Measurements from ENCODE around the gene ABCC5. TPM values are rescaled to one million over a fixed set of nuclear protein-coding genes. Genes with fewer than 3 reads are reported as not detected.

Gene ABCC5
- total RNA-seq, 4 donors from 2014 or later: 34.9 to 61.2 (median 45.0) TPM

- Histone ChIP-seq H3K27me3 (no peaks in the 10 kb centered on the region), H3K36me3 (peaks cover 0 to 28% (median 0%) of the 10 kb centered on the region in 3 donors), H3K4me1 (peaks cover 0 to 25% (median 0%) of the 10 kb centered on the region in 4 donors), H3K4me3 (peak overlapping the region in 1 of 4 donors; percentile 36), H3K9me3 (no peaks in the 10 kb centered on the region), H3K27ac (peak overlapping the region in 2 of 4 donors; percentile 48 to 63)
- TF ChIP-seq POLR2A (IDR thresholded peaks at IDR 0.05) (no peak), EP300 (IDR thresholded peaks at IDR 0.05) (peak in 1 of 2 donors; percentile 31), CTCF (IDR thresholded peaks at IDR 0.05) (no peak)
- DNase-seq (ENCODE audit: low spot score in 2 of 2): peak in 1 of 2 donors; percentile 38
- 50 to 60% methylated on average over 11 of the region's 11 CpGs for WGBS, 2 donors
Observed at GRCh38 chr3:184005941-184006507, 11.7 kb downstream of the ABCC5 start.

DNA sequence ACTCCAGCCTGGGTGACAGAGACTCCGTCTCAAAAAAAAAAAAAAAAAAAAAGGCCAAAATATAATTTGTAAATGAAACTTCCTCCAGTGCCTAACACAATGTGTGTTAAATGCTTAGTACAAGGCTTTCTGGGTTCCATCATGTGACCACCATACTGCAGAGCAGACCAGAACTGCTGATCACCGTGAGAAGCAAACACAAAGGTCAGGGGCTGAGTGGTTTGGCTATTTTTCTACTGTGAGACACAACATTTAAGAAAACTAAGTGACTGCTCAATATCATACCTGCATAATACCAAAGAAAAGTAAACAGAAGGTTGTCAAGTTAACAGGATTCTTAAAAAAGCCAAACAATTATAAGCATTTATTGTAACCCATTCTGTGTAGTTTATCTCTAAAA, 13.2 kb downstream of the ABCC5 start:
- H3K27ac ChIP-seq: no peak overlapping the region
- 50 to 68% methylated on average over 2 of the region's 2 CpGs for whole genome bisulfite sequencing, 2 donors
- no peak overlapping the region for H3K4me3 ChIP-seq
- peaks cover 0 to 25% (median 0%) of the 10 kb centered on the region in 4 donors for H3K4me1 ChIP-seq
- DNase-seq (ENCODE audit: low spot score in 2 of 2): peak in 1 of 2 donors; percentile 26
- H3K27me3 ChIP-seq: no peaks in the 10 kb centered on the region
- H3K36me3 ChIP-seq: peaks cover 0 to 19% (median 0%) of the 10 kb centered on the region in 3 donors
- no peaks in the 10 kb centered on the region for H3K9me3 ChIP-seq
- TF ChIP-seq POLR2A (IDR thresholded peaks at IDR 0.05) (no peak), EP300 (IDR thresholded peaks at IDR 0.05) (peak in 1 of 2 donors; percentile 52)

DNA sequence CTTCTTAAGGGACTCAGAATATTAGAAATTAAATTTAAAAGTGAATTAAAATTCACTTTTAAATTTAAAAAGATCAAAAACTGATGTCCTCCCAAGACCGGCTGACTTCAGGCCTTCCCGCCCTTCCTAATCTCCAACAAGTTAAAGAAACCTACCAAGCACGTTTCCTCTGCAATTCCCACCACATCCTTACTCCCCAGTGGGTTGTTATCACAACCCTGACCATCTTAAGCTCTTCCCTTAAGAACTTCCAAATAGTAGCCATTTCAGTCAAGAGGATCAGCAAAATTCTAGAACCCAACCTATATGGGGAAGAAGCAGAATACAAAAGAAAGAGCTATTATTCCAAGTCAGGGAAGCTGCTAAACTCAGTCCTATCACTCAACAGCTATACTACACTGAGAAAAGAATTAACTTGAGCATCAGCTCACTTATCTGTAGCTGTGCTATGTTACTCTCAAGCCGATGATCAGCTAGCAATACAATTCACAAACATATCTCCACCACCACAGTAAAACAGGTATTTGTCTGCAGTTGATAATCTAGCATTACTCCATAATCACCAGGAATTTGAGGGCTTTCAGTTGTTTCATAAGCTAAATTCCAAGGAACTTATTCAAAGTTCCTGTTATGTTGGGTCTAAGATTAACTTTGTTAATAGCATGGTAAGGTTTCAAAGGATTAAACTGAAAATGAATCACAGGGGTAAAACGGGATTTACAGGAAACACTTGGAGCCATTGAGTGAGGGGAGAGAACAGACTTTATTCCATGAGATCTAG, 14.3 kb downstream of the ABCC5 start:
- Histone ChIP-seq H3K27me3 (no peaks in the 10 kb centered on the region), H3K4me1 (peaks cover 0 to 25% (median 0%) of the 10 kb centered on the region in 4 donors), H3K9me3 (no peaks in the 10 kb centered on the region), H3K27ac (no peak overlapping the region), H3K4me3 (no peak overlapping the region), H3K36me3 (peaks cover 0 to 8% (median 0%) of the 10 kb centered on the region in 3 donors)
- no peak for DNase-seq (ENCODE audit: low spot score in 2 of 2)
- 84 to 85% methylated on average over 5 of the region's 5 CpGs for WGBS, 2 donors
- TF ChIP-seq EP300 (IDR thresholded peaks at IDR 0.05): no peak

GRCh38 chr3:184002469-184002868, 15.2 kb downstream of the ABCC5 start:
- peaks cover 0 to 7% (median 0%) of the 10 kb centered on the region in 3 donors for H3K36me3 ChIP-seq

DNA sequence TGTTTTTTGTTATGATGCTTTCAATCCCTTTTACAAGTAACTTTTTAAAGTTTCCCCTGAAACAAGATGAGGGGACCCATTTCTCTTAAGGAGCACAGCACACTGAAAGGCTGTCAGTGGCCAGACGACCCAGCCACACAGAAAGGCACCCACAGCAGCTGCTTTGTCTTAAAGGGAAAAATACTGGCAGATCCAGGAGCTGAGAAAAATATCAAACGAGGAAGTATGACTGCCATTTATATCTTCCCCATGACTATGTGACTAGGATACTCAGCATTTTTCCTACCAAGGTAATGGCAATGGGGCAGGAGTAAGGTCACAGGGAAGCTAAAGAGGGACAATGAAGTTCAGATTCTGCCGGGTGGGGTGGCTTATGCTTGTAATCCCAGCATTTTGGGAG, 15.9 kb downstream of the ABCC5 start:
- peaks cover 0 to 7% (median 0%) of the 10 kb centered on the region in 3 donors for H3K36me3 ChIP-seq
- WGBS, 2 donors: 54 to 56% methylated on average over 3 of the region's 3 CpGs
- DNase-seq (ENCODE audit: low spot score in 2 of 2): no peak
- H3K4me3 ChIP-seq: no peak overlapping the region
- H3K27ac ChIP-seq: no peak overlapping the region
- peaks cover 0 to 16% (median 0%) of the 10 kb centered on the region in 4 donors for H3K4me1 ChIP-seq
- TF ChIP-seq POLR2A (IDR thresholded peaks at IDR 0.05): no peak
- no peak for TF ChIP-seq EP300 (IDR thresholded peaks at IDR 0.05)
- no peaks in the 10 kb centered on the region for H3K27me3 ChIP-seq
- H3K9me3 ChIP-seq: no peaks in the 10 kb centered on the region

More at GRCh38 chr3:184002469-184002868, 15.2 kb downstream of the ABCC5 start:
- H3K27me3 ChIP-seq: no peaks in the 10 kb centered on the region
- TF ChIP-seq POLR2A (IDR thresholded peaks at IDR 0.05) (no peak), EP300 (IDR thresholded peaks at IDR 0.05) (no peak), CTCF (IDR thresholded peaks at IDR 0.05) (no peak)
- DNase-seq (ENCODE audit: low spot score in 2 of 2): no peak
- no peaks in the 10 kb centered on the region for H3K9me3 ChIP-seq
- H3K27ac ChIP-seq: peak overlapping the region in 1 of 4 donors; percentile 17
- 94 to 96% methylated on average over 11 of the region's 11 CpGs for WGBS, 2 donors
- H3K4me3 ChIP-seq: no peak overlapping the region
- peaks cover 0 to 20% (median 0%) of the 10 kb centered on the region in 4 donors for H3K4me1 ChIP-seq

DNA sequence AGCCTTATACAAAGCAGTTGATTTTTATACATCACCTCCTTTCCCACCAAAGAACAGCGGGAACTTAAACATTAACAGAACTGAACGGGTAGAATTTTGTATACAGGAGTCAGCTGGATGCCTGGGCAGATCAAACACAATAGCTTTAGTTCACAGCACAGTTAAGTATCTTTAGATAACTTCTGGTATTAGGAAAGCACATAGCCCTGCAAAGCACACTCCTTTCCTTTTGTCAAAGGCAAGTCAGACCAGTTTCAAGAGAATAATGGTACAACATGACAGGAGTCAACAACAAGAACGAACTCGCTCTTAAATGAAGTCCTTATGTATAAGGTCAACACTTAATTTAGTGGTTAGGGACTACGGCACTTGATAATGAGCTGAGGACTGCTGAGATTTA, 26.3 kb downstream of the ABCC5 start:
- Histone ChIP-seq H3K9me3 (no peaks in the 10 kb centered on the region), H3K36me3 (peaks cover 0 to 42% (median 2%) of the 10 kb centered on the region in 3 donors), H3K4me3 (no peak overlapping the region), H3K4me1 (no peaks in the 10 kb centered on the region), H3K27me3 (no peaks in the 10 kb centered on the region), H3K27ac (no peak overlapping the region)
- no peak for DNase-seq (ENCODE audit: low spot score in 2 of 2)
- TF ChIP-seq CTCF (IDR thresholded peaks at IDR 0.05) (no peak), POLR2A (IDR thresholded peaks at IDR 0.05) (no peak), EP300 (IDR thresholded peaks at IDR 0.05) (no peak)
- WGBS, 2 donors: 74 to 77% methylated on average over 5 of the region's 5 CpGs

Data from tibial nerve (tissue), 4 donors.